Measurements from ENCODE around the gene EHMT1. TPM values are rescaled to one million over a fixed set of nuclear protein-coding genes. Genes with fewer than 3 reads are reported as not detected.

The EHMT1 gene
- total and polyA plus RNA-seq, 10 of the 15 experiments (the other 5 are each of a cell fraction or from before 2014, with no cell fraction given) = 2.9 to 100 (median 48.1) TPM

GRCh38 chr9:137705443-137705863 lies 86.6 kb downstream of the EHMT1 start (continued):
- TF ChIP-seq NBN (IDR thresholded peaks at IDR 0.05) = peak; percentile 75
- TF ChIP-seq DPF2 (IDR thresholded peaks at IDR 0.05) = peak; percentile 75
- no peak for TF ChIP-seq RBBP5 (conservative IDR thresholded peaks at IDR 0.05)
- peak; percentile 70 for TF ChIP-seq POLR2A (IDR thresholded peaks at IDR 0.05; ENCODE audit: low read depth, low read length)
- no peak for TF ChIP-seq ZBTB4 (CRISPR knock-in tag; IDR thresholded peaks at IDR 0.05)
- TF ChIP-seq TCF3 (IDR thresholded peaks at IDR 0.05; ENCODE audit: borderline replicate concordance, insufficient read depth, low read depth, low read length) = no peak
- TF ChIP-seq CTCF (IDR thresholded peaks at IDR 0.05 in 2 of 3, conservative IDR thresholded peaks at IDR 0.05 in 1 of 3; ENCODE audit: control insufficient read depth in 2 of 3, extremely low read depth in 1 of 3, insufficient read depth in 1 of 3, low read depth in 3 of 3, low read length in 3 of 3) = no peak
- TF ChIP-seq SMAD5 (IDR thresholded peaks at IDR 0.05; ENCODE audit: low read depth) = no peak
- TF ChIP-seq ZBED1 (IDR thresholded peaks at IDR 0.05; ENCODE audit: borderline replicate concordance) = no peak
- no peak for TF ChIP-seq ATF2 (IDR thresholded peaks at IDR 0.05; ENCODE audit: low read length)
- TF ChIP-seq ESRRA (IDR thresholded peaks at IDR 0.05; ENCODE audit: low read length) = no peak
- TF ChIP-seq CHD2 (IDR thresholded peaks at IDR 0.05; ENCODE audit: borderline replicate concordance, low read depth, low read length) = peak; percentile 72; the same call in 1 of the 2 replicates
- no peak for TF ChIP-seq ZSCAN29 (IDR thresholded peaks at IDR 0.05)
- TF ChIP-seq ZBTB33 (IDR thresholded peaks at IDR 0.05) = no peak
- TF ChIP-seq POLR2AphosphoS2 (IDR thresholded peaks at IDR 0.05; ENCODE audit: low read depth, low read length) = no peak
- no peak for TF ChIP-seq PML (IDR thresholded peaks at IDR 0.05; ENCODE audit: low read length)
- no peak for TF ChIP-seq ZZZ3 (IDR thresholded peaks at IDR 0.05; ENCODE audit: control insufficient read depth, insufficient read length, low read depth)
- no peak for TF ChIP-seq E4F1 (IDR thresholded peaks at IDR 0.05; ENCODE audit: borderline replicate concordance, partially characterized antibody)
- peak; percentile 46; the same call in 1 of the 2 replicates for TF ChIP-seq MTA2 (IDR thresholded peaks at IDR 0.05; ENCODE audit: low read depth)

All from GM12878 (cell line).